ENCODE data around the gene RPL19.
A peak's percentile ranks its signal among the peaks of the same experiment; 100 is the strongest.

The RPL19 gene

DNA sequence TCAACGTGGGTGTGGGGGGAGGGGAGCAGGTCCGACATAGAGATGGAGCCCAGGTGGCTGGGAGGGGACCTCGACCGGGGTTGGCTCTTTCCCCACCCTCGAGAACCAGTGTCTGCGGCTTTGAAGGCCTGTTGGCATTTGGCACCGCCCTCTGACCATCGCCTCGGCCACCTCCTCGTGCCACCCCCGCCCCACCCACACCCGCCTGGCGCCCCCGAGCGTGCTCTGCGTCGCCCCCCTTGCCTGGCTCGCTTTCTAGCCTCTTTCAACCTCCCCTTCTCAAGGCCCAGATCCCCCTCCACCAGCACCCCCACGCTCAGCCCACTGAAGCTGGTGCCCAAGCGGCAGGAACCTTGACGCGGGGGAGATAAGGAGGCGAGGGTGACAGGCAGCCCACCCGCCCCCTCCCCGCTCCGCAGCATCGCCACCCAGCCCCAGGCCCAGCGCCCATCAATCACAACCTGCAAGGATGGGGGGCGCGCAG lies 3.2 kb upstream of the RPL19 start:
- peak overlapping the region; percentile 65 for H3K4me3 ChIP-seq (ENCODE audit: low read depth, low read length)

DNA sequence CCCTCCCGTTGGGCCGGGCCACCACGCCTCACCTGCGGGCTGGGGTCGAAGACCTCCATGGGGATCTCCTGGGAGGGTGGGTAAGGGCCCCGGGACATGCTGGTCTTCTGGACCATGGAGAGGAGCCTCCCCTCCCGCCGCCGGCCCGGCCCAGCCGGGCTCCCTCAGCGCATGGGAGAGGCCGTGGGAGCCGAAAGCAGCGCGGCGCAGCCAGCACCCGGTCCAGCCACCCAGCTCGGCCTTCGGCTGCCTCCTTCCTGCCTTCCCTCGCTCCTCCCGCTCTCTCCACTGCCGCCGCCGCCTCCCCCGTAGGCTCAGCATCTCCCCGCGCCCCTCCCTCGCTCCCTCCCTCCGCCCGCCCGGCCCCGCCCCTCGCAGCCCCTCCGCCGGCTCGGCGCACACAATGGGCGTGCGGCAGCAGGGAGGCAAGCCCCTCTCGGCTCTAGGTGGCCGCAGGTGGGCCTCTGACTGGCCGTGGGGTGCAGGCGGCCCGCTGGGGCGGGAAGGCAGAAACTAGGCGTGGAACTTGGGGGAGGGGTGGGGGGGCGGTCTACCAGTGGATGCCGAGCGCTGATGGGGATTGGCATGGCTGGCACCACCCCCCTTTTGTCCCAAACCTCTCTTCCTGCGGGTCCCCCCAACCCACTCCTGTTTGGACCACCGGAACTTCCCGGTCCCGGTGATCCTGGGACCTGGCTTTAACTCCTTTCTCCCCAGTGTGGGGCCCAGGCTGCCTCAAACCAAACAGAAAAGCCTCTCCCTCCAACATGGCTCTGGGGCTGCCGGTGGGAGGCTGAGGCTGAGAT lies 2.5 kb upstream of the RPL19 start, which contains the start of gene CACNB1:
TSS of gene CACNB1 (minus strand) at position 290 of the 806 bp plus-strand sequence. CDS start at position 116, 174 bp downstream.
- peak within 1 kb of the TSS; percentile 65 for H3K4me3 ChIP-seq (ENCODE audit: low read depth, low read length)

DNA sequence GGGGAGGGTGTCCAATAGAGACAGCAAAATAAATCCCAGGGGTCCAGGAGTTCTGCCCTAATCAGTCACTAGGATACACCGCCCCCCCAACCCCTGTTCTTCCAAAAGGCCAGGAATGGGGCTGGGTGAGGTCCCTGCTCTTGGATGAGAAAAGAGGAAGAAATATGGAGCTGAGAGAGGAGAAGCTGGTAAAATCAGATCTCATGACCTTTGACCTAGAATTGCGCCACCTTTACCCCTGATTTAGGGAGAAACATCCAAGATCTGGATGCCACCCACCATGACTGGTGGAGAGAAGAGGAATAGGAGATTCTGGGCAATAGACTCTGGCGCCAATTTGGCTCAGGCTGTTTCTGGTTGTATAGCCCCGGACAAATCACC lies 1.9 kb upstream of the RPL19 start:
- H3K4me3 ChIP-seq (ENCODE audit: low read depth, low read length) = peak overlapping the region; percentile 28

DNA sequence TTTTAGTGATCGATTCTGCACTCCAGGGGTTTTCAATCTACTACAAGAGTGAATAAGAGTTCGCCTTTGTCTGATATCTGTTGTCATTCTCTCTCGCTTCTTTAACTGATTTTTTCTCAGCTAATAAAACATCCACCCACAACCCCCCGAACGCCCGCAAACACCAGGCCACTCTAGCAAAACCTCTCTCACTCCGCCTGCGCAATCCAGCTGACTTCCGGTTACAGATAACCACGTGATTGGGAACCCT lies 338 bp upstream of the RPL19 start:
- peak overlapping the region; percentile 99 for H3K4me3 ChIP-seq (ENCODE audit: low read depth, low read length)

DNA sequence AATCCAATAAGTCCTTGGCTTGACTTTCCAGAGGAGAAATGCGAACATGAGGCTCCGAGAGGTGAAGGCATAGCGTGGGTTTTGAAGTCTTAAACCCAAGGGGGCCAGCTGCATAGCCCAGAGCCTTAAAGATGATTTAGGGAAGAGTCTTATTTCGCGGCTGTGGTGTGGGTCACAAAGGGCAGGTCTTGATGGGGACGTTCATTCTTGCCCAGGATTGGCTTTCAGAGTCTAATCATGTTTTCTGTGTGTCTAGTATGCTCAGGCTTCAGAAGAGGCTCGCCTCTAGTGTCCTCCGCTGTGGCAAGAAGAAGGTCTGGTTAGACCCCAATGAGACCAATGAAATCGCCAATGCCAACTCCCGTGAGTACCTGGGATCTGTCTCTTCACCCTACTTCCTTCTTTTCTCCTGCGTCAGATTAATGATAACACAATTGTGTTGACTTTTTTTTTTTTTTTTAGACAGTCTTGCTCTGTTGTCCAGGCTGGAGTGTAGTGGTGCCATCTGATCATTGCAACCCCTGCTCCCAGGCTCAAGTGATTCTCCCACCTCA lies 951 bp downstream of the RPL19 start:
- H3K4me3 ChIP-seq (ENCODE audit: low read depth, low read length) = peak overlapping the region; percentile 99

DNA sequence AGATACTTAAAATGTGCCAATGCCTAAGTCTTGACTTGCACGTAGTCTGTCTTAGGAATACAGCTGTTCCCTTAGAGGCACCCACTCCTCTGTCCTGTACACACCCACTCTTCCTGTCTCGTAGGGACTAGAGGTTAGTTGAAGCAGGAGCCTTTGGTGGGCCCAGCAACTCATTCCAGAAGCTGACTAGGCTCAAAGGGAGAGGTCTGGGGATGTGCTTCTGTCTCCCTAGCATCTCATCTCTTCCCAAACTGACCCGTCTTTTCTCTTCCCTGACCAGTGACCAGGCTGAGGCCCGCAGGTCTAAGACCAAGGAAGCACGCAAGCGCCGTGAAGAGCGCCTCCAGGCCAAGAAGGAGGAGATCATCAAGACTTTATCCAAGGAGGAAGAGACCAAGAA lies 4.2 kb downstream of the RPL19 start:
- H3K4me3 ChIP-seq (ENCODE audit: low read depth, low read length) = no peak overlapping the region

DNA sequence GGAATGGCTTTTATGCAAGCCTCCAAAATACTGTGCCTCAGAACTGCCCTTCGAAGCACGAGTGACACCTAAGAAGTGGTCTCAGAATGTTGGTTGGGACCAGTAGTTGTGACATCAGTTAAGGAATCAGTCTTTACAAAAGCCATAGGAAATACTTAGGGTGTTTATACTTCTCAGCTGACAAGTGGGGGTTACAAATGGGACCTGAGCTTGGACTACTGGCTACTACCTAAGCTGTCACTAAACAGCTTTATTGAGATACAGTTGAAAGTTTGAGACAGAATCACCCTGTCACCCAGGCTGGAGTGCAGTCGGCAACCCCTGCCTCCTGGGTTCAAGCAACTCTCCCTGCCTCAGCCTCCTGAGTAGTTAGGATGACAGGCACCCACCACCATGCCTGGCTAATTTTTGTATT lies 5.0 kb downstream of the RPL19 start:
- H3K4me3 ChIP-seq (ENCODE audit: low read depth, low read length) = no peak overlapping the region

DNA sequence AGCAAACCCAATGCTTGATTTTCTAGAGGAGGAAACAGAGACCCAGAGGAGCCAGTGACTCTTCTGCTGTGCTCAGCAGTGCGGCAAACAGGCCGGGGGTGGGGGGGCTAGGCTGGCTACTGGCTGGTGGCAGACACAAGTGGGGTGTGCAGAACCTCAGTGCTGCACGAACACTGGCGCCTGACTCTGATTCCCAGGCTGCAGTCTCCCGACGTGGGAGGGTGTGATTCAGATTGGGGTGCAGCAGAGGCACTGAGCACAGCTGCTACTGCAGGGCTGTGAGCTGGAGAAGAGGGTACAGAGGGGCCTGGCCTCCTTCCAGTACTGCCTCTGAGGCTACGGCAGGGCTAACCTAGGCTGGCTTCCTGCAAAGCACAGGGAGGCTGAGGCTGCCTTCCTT lies 8.1 kb downstream of the RPL19 start:
- no peak overlapping the region for H3K4me3 ChIP-seq (ENCODE audit: low read depth, low read length)

DNA sequence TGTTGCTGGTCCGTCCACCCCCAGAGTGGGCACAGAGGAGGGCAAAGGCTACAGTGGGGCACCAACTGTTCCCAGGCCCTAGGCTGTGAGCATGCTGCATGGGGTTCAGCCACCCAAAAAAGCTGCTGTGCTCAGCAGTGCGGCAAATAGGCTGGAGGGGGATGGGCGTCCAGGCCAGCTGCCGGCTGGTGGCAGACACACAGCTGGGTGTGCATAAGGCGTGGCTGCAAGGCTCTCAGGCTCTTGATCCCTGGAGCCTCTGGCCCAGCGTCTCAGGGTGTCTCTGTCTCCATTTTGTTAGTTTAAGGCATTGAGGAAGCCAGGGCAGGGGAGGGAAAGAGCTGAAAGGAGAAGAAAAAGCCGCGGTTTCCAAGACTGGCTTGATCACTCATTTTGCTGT lies 8.8 kb downstream of the RPL19 start:
- H3K4me3 ChIP-seq (ENCODE audit: low read depth, low read length) = no peak overlapping the region

DNA sequence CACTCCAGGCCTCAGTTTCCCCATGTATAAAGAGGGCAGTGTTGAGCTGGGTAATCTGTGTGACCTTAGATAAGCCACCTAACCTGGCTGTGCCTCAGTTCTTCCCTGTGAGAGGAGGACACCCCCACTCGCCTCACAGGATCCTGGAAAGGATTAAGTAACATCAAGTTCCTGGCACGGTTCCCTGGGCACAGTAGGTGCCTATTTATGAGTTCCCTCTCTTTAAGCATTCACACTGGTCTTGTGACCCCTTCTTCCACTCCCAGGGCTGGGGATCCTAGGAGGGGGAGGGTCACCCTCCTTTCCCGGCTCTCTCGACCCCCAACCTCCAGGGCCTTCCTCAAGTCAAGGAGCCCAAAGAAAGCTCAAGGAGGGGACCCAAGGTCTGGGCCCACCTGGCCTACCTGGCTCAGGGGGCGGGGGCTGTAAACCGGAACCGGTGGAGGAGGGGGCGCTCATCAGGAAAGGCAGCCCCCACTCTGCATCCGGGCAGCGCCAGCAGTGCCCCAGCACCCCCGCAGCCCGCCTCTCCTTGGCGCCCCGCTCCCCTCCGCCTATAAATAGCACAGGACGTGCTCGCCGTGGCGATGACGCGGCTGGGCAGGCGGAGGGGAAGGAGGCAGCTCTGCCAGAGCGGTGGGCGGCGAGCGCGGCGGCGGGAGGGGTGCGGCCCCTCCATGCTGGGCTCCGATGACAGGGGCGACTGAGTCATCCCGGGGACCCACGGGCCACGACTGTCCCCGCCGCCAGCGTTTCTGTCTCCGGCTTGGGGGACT lies 9.4 kb downstream of the RPL19 start:
- H3K4me3 ChIP-seq (ENCODE audit: low read depth, low read length) = peak overlapping the region; percentile 24

DNA sequence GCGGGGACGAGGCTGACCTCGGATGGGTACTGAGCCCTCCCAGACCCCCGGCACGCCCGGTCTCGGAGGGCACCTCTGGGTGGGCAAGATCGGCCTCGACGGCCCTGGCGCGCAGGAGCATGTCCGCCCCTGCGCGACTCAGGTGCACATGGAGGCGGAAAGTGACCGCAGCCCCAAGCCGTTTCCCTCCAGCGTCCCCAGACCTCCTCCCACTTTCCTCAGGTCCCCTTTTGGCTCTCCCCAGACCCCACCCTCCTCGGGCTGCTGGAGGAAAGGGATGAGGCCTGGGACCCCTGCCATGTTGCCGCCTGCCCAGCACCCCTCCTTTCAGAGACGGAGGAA lies 10.0 kb downstream of the RPL19 start:
- H3K4me3 ChIP-seq (ENCODE audit: low read depth, low read length) = peak overlapping the region; percentile 24

DNA sequence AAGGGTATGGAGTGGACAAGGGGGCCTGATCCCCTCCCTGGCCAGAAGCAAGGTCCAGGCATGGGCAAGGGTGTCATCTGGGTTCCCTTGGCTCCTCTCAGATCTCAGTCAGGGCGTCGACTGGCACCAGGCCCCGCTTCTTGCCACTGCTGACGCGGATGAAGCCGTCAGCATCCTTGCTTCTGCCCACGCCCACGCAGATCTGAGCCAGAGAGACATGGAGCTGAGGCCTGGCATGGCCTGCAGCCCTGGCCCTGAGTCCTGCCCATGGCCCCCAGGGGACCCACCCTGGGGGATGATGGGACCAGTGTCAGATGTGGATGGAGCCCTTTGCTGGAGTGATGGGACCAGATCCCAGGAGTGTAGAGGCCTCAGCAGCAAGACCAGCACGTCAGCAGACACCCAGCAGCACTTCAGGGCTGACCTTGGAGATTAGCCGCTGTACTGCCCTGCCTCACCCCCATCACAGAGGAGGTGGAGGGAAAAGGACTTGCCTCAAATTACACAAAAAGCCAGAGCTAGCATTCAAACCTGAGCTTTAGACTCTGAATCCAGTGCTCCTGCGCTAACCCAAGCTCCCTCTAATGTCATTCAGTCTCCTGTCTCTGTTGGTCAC lies 12.2 kb downstream of the RPL19 start:
- no peak overlapping the region for H3K4me3 ChIP-seq (ENCODE audit: low read depth, low read length)

DNA sequence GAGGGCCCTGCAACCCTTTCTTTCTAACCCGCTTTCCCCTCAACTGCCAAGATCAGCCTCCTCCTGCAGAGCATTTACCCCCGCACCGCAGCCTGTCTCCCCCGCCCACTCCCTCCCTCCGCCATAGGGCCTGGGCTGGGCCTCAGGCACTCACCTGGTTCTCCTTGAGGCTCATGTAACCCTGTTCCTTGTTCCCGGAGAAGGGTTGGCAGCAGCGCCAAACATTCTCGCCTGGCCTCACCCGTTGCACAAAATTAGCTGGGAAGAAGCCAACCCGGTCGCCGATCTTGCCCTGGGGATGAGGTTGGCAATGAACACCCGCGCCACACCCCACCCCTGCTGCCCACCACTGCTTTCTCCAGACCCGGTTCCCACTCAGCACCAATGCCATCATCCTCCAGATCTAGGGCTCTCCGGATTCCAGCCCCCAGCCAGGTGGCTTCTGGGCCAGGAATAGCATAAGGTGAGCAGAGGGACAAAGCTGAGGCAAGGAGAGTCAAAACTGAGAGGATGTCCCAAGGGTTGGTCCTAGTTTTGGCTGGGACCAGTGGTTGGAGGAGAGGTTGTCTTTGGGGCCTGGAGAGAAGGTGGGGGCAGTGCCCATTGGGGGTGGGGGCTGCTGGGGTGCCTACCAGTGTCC lies 12.9 kb downstream of the RPL19 start:
- H3K4me3 ChIP-seq (ENCODE audit: low read depth, low read length) = no peak overlapping the region

DNA sequence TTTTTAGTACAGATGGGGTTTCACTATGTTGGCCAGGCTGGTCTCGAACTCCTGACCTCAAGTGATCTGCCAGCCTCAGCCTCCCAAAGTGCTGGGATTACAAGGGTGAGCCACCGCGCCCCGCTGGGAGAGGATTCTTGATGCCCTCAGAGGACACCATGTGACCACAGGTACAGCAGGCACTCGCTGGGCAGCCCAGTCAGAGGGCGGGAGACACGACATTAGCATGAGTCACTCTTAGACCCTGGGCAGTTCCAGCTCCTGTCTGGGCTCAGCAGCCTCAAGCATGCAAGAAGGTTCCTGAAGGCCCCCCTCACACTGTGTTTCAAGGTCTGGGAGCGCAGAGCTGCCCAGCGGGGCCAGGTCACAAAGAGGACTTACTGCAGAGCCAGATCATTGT lies 13.8 kb downstream of the RPL19 start:
- H3K4me3 ChIP-seq (ENCODE audit: low read depth, low read length) = no peak overlapping the region

DNA sequence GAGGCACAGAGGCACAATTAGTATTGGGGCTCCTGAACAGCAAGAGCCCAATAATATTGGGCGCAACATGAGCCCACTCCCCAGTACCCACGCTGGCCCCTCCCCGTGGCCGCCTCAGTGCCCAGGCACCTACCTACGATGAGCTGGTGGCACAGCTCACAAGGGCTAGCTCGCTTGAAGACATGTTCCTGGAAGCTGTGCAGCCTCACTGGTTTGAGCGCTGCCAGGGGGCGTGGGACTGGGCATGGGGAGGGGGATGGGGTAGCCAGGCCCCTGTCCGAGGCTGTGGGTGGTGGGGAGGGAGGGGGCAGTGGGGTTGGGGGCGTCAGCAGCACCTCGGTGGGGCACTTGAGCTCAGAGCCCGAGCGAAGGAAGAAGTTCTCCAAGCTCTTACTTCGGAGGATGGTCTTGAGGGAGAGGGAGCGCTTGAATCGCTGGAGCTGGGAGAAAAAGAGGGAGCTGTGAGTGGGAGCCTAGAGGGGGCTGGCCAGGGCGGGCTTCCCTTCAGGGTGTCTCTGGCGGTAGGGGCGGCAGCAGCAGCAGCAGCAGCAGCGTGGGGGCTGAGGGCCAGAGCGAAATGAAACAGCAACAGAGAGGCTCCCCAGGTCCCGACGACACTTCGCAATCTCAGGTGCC lies 17.8 kb downstream of the RPL19 start:
- no peak overlapping the region for H3K4me3 ChIP-seq (ENCODE audit: low read depth, low read length)

DNA sequence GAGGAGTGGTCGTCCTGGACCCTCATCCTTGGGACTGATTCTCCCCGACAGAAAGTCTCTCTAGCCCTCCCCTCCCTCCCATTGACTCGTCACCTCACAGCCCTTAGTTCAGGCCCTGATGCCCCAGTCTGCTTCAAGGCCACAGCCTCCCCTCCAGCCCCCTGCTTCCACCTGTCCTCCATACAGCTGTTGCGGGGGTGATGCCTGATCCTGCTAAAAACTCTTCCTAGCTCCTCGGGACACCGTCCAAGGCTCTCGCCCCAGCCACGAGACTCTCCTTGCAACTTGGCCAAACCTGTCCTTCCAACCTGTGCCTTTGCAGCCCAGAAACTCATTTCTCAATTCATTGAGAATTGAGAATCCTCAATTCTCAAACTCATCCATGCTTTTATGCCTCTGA lies 18.8 kb downstream of the RPL19 start:
- no peak overlapping the region for H3K4me3 ChIP-seq (ENCODE audit: low read depth, low read length)

DNA sequence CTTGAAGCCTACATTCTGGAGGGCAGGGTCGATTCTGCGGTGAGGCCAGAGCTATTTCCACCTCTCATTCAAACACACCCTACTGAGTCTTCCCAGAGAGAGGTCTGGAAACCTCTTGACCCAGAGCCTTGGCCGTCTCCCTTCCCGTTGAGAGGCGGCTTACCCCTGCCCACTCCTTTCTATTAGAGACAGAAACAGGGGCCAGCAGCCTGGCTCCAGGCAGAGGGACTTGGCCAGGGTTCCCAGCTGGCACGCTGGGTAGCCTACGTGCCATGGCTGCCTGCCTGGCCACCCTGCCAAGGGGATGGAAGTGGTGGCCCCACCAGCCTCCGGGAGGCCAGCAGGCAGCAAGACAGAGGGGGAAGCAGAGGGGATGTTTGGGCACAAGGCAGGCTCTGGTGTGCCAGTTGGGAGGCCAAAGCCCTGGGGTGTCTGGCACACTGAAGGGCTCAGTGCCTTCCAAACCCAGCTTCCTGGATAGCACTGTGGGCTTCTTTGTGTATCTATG lies 19.6 kb downstream of the RPL19 start:
- no peak overlapping the region for H3K4me3 ChIP-seq (ENCODE audit: low read depth, low read length)

DNA sequence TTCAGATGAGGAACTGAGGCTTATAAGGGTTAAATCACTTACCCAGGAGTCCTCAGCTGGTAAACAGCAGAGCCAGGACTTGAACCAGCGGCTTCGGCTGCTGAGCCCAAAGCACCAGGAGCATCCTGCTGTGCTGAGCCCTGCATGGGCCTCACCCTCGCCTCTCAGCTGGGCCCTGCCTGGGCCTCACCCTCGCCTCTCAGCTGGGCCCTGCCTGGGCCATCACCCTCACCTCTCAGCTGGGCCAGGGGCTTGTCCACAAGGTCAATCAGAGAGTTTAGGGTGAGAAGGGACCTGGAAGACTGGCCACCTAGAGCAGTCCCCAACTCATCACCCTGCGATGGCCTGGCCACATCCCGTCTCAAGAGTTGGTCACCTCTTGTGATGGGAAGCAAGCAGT lies 21.5 kb downstream of the RPL19 start:
- H3K4me3 ChIP-seq (ENCODE audit: low read depth, low read length) = no peak overlapping the region

DNA sequence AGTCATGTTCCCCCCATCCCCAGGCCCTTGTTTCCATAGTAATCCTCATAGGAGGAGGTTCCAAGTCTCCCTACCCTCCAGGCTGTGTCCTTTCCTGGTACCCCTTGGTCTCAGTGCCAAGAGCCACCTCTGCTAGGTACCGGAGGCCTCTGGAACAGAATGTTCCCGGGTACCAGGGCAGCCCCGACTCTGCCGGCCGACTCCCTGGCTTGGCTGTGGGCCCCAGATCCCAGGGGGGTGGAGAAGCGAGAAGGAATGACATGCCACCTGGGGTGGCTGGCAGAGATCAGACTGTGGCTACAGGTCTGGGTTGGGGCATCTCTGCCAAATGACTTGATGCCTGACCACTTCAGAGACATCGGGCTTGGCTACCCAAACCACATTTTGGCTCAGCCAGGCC lies 22.1 kb downstream of the RPL19 start:
- H3K4me3 ChIP-seq (ENCODE audit: low read depth, low read length) = no peak overlapping the region

Measured in iPS-11a (cell line).